NCI-H1436 (cell line): Measurements from ENCODE around the gene MTOR.

ENCODE experiments used
- DNase-seq: peaks from one replicate; lab custom pipeline; 2025; lab: John Stamatoyannopoulos, UW

Gene MTOR

GRCh38 chr1:11216074-11216473 is 46.3 kb downstream of the MTOR start:
- DNase-seq, result no peak

GRCh38 chr1:11215381-11216005 is 46.9 kb downstream of the MTOR start:
- DNase-seq, result no peak

- no peak for DNase-seq
Measured at GRCh38 chr1:11214698-11215380, 47.5 kb downstream of the MTOR start.

GRCh38 chr1:11211925-11212587 is 50.3 kb downstream of the MTOR start:
- no peak for DNase-seq

- DNase-seq, result no peak
Measured at GRCh38 chr1:11211461-11211860, 50.9 kb downstream of the MTOR start.

- DNase-seq, result no peak
Measured at GRCh38 chr1:11207898-11208611, 54.3 kb downstream of the MTOR start.

- DNase-seq, result no peak
Measured at GRCh38 chr1:11204396-11205190, 57.8 kb downstream of the MTOR start.

GRCh38 chr1:11198851-11199594 is 63.3 kb downstream of the MTOR start:
- no peak for DNase-seq

GRCh38 chr1:11198257-11198656 is 64.1 kb downstream of the MTOR start:
- DNase-seq, result no peak

- DNase-seq, result no peak
Measured at GRCh38 chr1:11197359-11197758, 65.0 kb downstream of the MTOR start.

GRCh38 chr1:11196945-11197344 is 65.4 kb downstream of the MTOR start:
- DNase-seq, result no peak

GRCh38 chr1:11194407-11195176 is 67.8 kb downstream of the MTOR start:
- no peak for DNase-seq

GRCh38 chr1:11193376-11193775 is 69.0 kb downstream of the MTOR start:
- no peak for DNase-seq

GRCh38 chr1:11188858-11189451 is 73.4 kb downstream of the MTOR start, which contains the start of gene ANGPTL7:
TSS of gene ANGPTL7 (plus strand) at chr1:11189355. CDS start at chr1:11189580, 225 bp downstream.
- no peak for DNase-seq

- DNase-seq, result no peak
Measured at GRCh38 chr1:11188381-11188780, 74.0 kb downstream of the MTOR start.

- no peak for DNase-seq
Measured at GRCh38 chr1:11187931-11188330, 74.4 kb downstream of the MTOR start.

GRCh38 chr1:11187494-11187893 is 74.9 kb downstream of the MTOR start:
- no peak for DNase-seq

GRCh38 chr1:11187000-11187399 is 75.4 kb downstream of the MTOR start:
- DNase-seq, result no peak

GRCh38 chr1:11184973-11185372 is 77.4 kb downstream of the MTOR start:
- no peak for DNase-seq

GRCh38 chr1:11182884-11183283 is 79.5 kb downstream of the MTOR start:
- no peak for DNase-seq
